Activated gamma-delta T cell treated with Interleukin-2 at 50 U/mL for 16 hours (primary cell): ENCODE measurements around the gene KIAA1614.
"Not testable (repeated sequence)": the region's sequence is repeated elsewhere in the genome, so short reads cannot be mapped to it uniquely, and the experiment has no call there.

ENCODE experiments used
- DNase-seq: peaks from one replicate; pipeline ENCODE4 v3.0.0-alpha.2; 2020

KIAA1614 gene

GRCh38 chr1:180966312-180966711, 53.6 kb downstream of the KIAA1614 start:
- DNase-seq: no peak

GRCh38 chr1:180966744-180967536, 54.2 kb downstream of the KIAA1614 start:
- no peak for DNase-seq

GRCh38 chr1:180967558-180967957, 54.9 kb downstream of the KIAA1614 start:
- no peak for DNase-seq

- not testable (repeated sequence) for DNase-seq
These were observed 56.1 kb downstream of the KIAA1614 start for GRCh38 chr1:180968834-180969233.

GRCh38 chr1:180969434-180969833, 56.7 kb downstream of the KIAA1614 start:
- DNase-seq: no peak

- no peak for DNase-seq
These were observed 57.8 kb downstream of the KIAA1614 start for GRCh38 chr1:180970333-180971079.

GRCh38 chr1:180971273-180971997, 58.7 kb downstream of the KIAA1614 start:
- DNase-seq: no peak

- DNase-seq: no peak
These were observed 60.7 kb downstream of the KIAA1614 start for GRCh38 chr1:180973369-180973768.

- DNase-seq: no peak
These were observed 61.5 kb downstream of the KIAA1614 start for GRCh38 chr1:180974236-180974635.

GRCh38 chr1:180975551-180975950, 62.9 kb downstream of the KIAA1614 start:
- DNase-seq: no peak

GRCh38 chr1:180976191-180976590, 63.5 kb downstream of the KIAA1614 start:
- no peak for DNase-seq

GRCh38 chr1:180976732-180977357, 64.1 kb downstream of the KIAA1614 start:
- DNase-seq: no peak

GRCh38 chr1:180981596-180982387, 69.1 kb downstream of the KIAA1614 start:
- DNase-seq: peak; percentile 24

GRCh38 chr1:180982422-180982821, 69.7 kb downstream of the KIAA1614 start:
- DNase-seq: no peak

GRCh38 chr1:180988253-180988752, 75.6 kb downstream of the KIAA1614 start:
- no peak for DNase-seq

GRCh38 chr1:180994262-180994661, 81.6 kb downstream of the KIAA1614 start:
- DNase-seq: no peak

GRCh38 chr1:180997843-180998504, 85.3 kb downstream of the KIAA1614 start:
- no peak for DNase-seq
